HFFc6 (cell line): Measurements from ENCODE around the gene NDEL1. TPM values are rescaled to one million over a fixed set of nuclear protein-coding genes. Genes with fewer than 3 reads are reported as not detected.

Experiments
- DNase-seq: peaks from one replicate; pipeline ENCODE4 v3.0.0-alpha.2; 2018
- H3K27ac Mint-ChIP-seq: 2 replicates; pipeline ENCODE4 v1.8.0; 2020; ENCODE audit warnings: mild to moderate bottlenecking, mixed read lengths
- H3K27me3 Mint-ChIP-seq: 2 replicates; pipeline ENCODE4 v1.8.0; 2021; ENCODE audit warnings: mild to moderate bottlenecking, moderate library complexity, mixed read lengths; ENCODE audit not compliant: insufficient read depth
- H3K36me3 Mint-ChIP-seq: 2 replicates; pipeline ENCODE4 v1.8.0; 2021; ENCODE audit warnings: low read depth, mixed read lengths
- H3K4me1 Mint-ChIP-seq: 2 replicates; pipeline ENCODE4 v1.8.0; 2020; ENCODE audit warnings: low read depth, mixed read lengths
- H3K4me3 Mint-ChIP-seq: 2 replicates; pipeline ENCODE4 v1.8.0; 2020; ENCODE audit warnings: mild to moderate bottlenecking, moderate library complexity, mixed read lengths
- H3K9me3 Mint-ChIP-seq: 2 replicates; pipeline ENCODE4 v1.8.0; 2020; ENCODE audit warnings: mild to moderate bottlenecking, mixed read lengths
- CTCF ChIP-seq: fragments of 200-600 bp; sonication (generic); IDR thresholded peaks from 2 replicates; pipeline ENCODE4 v1.5.0; 2021; ENCODE audit warnings: antibody characterized with exemption, mild to moderate bottlenecking
- total RNA-seq, 6 experiments: library from RNA; stranded (reverse); fragmentation: NEBNext Ultra II Directional; extraction: Animal tissue kit (Norgen Biotek cat#: 25700); gene quantifications; 2 replicates in 1 of 6; 3 replicates in 5 of 6; pipeline ENCODE4 v1.2.3, GENCODE V29; 2021

NDEL1 gene
- total RNA-seq, 6 experiments from 2014 or later: 65.4 to 79.1 (median 69.2) TPM

GRCh38 chr17:8465356-8465755 is 29.7 kb downstream of the NDEL1 start:
- no peak for DNase-seq
- Mint-ChIP-seq H3K27ac (peak overlapping the region; percentile 38), H3K36me3 (peaks cover 17% of the 10 kb centered on the region), H3K4me1 (peaks cover 48% of the 10 kb centered on the region), H3K4me3 (no peak overlapping the region), H3K9me3 (no peaks in the 10 kb centered on the region), H3K27me3 (peaks cover 2% of the 10 kb centered on the region)
- TF ChIP-seq CTCF: no peak

DNA sequence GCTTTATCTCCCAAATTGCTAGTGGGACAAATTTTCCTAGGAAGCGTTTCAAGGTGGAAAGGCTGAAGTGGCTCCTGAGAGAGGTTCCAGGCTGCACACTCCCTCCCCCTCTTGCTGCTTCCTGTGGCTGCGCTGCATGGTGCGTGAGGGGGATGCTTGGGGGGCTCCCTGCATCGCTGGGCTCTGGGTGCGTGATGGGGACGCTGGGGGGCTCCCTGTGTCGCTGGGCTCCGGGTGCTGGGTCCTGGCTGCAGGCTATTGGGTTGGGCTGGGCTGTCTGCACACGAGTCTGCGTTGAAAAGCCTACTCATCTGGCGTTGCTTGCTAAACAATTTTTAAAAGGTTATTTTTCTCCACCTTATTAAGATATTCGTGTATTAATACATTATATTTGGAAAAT is 30.1 kb downstream of the NDEL1 start:
- Mint-ChIP-seq H3K27me3 (peaks cover 2% of the 10 kb centered on the region), H3K27ac (peak overlapping the region; percentile 38), H3K4me1 (peaks cover 48% of the 10 kb centered on the region), H3K4me3 (no peak overlapping the region), H3K9me3 (no peaks in the 10 kb centered on the region), H3K36me3 (peaks cover 17% of the 10 kb centered on the region)
- no peak for DNase-seq
- no peak for TF ChIP-seq CTCF

GRCh38 chr17:8466456-8466855 is 30.8 kb downstream of the NDEL1 start:
- peak overlapping the region; percentile 65; the same call in 1 of the 2 replicates for H3K27ac Mint-ChIP-seq
- no peak for TF ChIP-seq CTCF
- H3K9me3 Mint-ChIP-seq: no peaks in the 10 kb centered on the region
- peaks cover 20% of the 10 kb centered on the region for H3K36me3 Mint-ChIP-seq
- peaks cover 47% of the 10 kb centered on the region for H3K4me1 Mint-ChIP-seq
- peak; percentile 51 for DNase-seq
- no peak overlapping the region for H3K4me3 Mint-ChIP-seq
- H3K27me3 Mint-ChIP-seq: peaks cover 2% of the 10 kb centered on the region

GRCh38 chr17:8466873-8467272 is 31.2 kb downstream of the NDEL1 start:
- no peak for TF ChIP-seq CTCF
- H3K36me3 Mint-ChIP-seq: peaks cover 21% of the 10 kb centered on the region
- H3K27me3 Mint-ChIP-seq: peaks cover 2% of the 10 kb centered on the region
- no peak overlapping the region for H3K4me3 Mint-ChIP-seq
- peaks cover 43% of the 10 kb centered on the region for H3K4me1 Mint-ChIP-seq
- H3K27ac Mint-ChIP-seq: peak overlapping the region; percentile 65; the same call in 1 of the 2 replicates
- DNase-seq: no peak
- no peaks in the 10 kb centered on the region for H3K9me3 Mint-ChIP-seq

- H3K27me3 Mint-ChIP-seq: peaks cover 2% of the 10 kb centered on the region
- no peak overlapping the region; the same call in 1 of the 2 replicates for H3K27ac Mint-ChIP-seq
- no peaks in the 10 kb centered on the region for H3K9me3 Mint-ChIP-seq
- no peak overlapping the region for H3K4me3 Mint-ChIP-seq
- peaks cover 38% of the 10 kb centered on the region for H3K4me1 Mint-ChIP-seq
- no peak for TF ChIP-seq CTCF
- DNase-seq: no peak
- H3K36me3 Mint-ChIP-seq: peaks cover 21% of the 10 kb centered on the region
Measured at GRCh38 chr17:8467527-8467926, 31.8 kb downstream of the NDEL1 start.

DNA sequence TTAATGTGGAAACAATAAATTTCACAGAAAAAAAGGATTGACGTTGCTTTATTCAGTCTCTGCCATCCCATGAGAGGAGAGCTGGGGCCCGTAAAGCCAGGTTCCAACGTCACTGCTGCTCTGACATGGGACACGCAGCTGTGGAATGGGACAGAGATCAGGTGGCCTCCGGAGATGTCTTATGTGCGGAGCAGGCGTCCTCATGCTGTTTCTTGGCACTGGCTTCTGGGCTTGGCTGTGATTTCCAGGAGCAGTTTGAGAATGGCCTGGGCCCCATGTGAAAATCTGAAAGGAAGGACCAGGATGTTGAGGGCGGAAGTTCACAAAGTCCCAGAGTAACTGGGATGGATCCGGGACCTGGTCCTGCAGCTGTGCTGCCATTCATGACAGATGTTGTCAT is 32.4 kb downstream of the NDEL1 start:
- Mint-ChIP-seq H3K4me3 (no peak overlapping the region), H3K36me3 (peaks cover 21% of the 10 kb centered on the region), H3K9me3 (no peaks in the 10 kb centered on the region), H3K27me3 (peaks cover 2% of the 10 kb centered on the region), H3K27ac (peak overlapping the region; percentile 46; the same call in 1 of the 2 replicates), H3K4me1 (peaks cover 32% of the 10 kb centered on the region)
- DNase-seq: no peak
- TF ChIP-seq CTCF: no peak
